ENCODE results near the gene PTPN18. TPM values are rescaled to one million over a fixed set of nuclear protein-coding genes. Genes with fewer than 3 reads are reported as not detected.

Gene PTPN18
- total RNA-seq, 2 donors from 2014 or later: 53.2 to 102 TPM

DNA sequence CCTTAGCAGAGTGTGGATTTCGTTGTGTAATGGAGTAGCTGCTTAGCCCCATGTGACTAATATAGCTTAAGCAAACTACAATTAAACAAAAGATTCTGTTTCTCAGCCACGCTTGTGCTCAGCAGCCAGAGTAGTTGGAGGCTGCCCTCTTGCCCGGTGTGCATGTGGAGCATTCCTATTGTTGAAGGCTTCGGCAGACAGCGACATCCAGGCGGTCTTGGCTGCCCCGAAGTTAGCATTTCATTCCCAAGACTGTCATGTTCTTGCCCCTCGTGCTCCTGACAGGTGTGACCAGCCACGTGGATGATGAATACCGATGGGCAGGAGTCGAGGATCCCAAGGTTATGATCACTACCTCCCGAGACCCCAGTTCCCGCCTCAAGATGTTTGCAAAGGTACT lies 10.8 kb upstream of the PTPN18 start:
- no peak overlapping the region for H3K4me3 Mint-ChIP-seq
- DNase-seq (no peak), ATAC-seq (no peak)
- H3K4me1 Mint-ChIP-seq: peaks cover 28% of the 10 kb centered on the region
- peak overlapping the region; percentile 63 for H3K27ac Mint-ChIP-seq
- no peaks in the 10 kb centered on the region for H3K27me3 Mint-ChIP-seq
- peaks cover 9% of the 10 kb centered on the region for H3K36me3 Mint-ChIP-seq (ENCODE audit: low read depth)
- no peaks in the 10 kb centered on the region for H3K9me3 ChIP-seq (ENCODE audit: control insufficient read depth, low read length, poor library complexity, severe bottlenecking)

DNA sequence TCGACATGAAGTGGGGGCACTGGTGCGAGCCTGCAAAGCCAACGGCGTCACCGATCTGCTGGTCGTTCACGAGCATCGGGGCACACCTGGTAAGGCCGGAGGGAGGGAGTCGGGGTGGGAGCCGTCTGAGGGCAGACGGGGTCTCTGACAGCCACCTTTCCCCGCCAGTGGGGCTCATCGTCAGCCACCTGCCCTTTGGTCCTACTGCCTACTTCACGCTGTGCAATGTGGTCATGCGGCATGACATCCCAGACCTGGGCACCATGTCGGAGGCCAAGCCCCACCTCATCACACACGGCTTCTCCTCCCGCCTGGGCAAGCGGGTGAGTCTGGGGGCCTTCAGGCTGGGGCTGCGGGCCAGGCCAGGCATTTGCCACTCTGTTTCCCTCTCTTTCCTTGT lies 10.2 kb upstream of the PTPN18 start:
- Mint-ChIP-seq H3K4me1 (peaks cover 23% of the 10 kb centered on the region), H3K36me3 (ENCODE audit: low read depth) (peaks cover 9% of the 10 kb centered on the region), H3K4me3 (no peak overlapping the region), H3K27ac (no peak overlapping the region), H3K27me3 (no peaks in the 10 kb centered on the region)
- H3K9me3 ChIP-seq (ENCODE audit: control insufficient read depth, low read length, poor library complexity, severe bottlenecking): no peaks in the 10 kb centered on the region
- ATAC-seq (no peak), DNase-seq (no peak)

DNA sequence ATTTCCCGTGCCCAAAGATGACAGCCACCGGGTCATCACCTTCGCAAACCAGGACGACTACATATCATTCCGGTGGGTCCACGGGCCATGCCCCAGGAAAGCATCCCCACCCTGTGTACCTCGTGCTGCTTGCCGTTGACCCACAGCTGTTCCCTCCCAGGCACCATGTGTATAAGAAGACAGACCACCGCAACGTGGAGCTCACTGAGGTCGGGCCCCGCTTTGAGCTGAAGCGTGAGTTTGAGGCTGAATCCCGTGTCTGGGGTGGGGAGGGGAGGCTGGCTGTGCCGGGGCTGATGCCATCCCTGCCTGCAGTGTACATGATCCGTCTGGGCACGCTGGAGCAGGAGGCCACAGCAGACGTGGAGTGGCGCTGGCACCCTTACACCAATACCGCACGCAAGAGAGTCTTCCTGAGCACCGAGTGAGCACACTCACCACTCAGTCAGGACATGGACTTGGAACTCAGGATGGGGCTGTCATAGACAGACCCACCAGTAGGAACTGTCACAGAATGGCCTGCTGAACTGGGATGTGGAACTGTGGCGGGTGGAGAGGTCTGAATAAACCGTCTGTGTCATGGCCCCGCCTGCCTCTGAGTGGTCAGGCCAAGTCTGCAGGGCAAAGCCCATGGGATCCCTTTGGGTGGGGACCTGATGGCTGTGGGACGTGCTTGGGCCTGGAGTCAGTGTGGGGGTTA lies 9.7 kb upstream of the PTPN18 start:
- H3K36me3 Mint-ChIP-seq (ENCODE audit: low read depth): peaks cover 9% of the 10 kb centered on the region
- H3K4me1 Mint-ChIP-seq: peaks cover 21% of the 10 kb centered on the region
- no peak for DNase-seq
- H3K9me3 ChIP-seq (ENCODE audit: control insufficient read depth, low read length, poor library complexity, severe bottlenecking): no peaks in the 10 kb centered on the region
- no peaks in the 10 kb centered on the region for H3K27me3 Mint-ChIP-seq
- ATAC-seq: no peak
- H3K4me3 Mint-ChIP-seq: no peak overlapping the region
- H3K27ac Mint-ChIP-seq: no peak overlapping the region

DNA sequence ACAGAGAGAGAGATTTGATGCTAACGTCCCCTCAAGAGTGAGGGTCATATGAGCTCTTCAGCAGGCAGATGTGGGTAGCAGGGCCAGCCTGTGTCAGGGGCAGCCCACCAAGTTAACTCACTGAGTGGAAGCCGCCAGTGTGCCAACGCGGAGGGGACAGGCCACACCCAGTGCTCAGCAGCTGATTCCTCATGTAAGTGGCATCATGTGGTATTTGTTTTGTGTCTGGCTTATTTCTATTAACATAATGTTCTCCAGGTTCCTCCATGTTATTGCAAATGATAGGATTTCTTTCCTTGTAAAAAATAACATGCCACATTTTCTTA lies 9.2 kb upstream of the PTPN18 start:
- no peak overlapping the region for H3K27ac Mint-ChIP-seq
- H3K9me3 ChIP-seq (ENCODE audit: control insufficient read depth, low read length, poor library complexity, severe bottlenecking): no peaks in the 10 kb centered on the region
- no peak overlapping the region for H3K4me3 Mint-ChIP-seq
- H3K27me3 Mint-ChIP-seq: no peaks in the 10 kb centered on the region
- ATAC-seq (no peak), DNase-seq (no peak)
- H3K36me3 Mint-ChIP-seq (ENCODE audit: low read depth): peaks cover 9% of the 10 kb centered on the region
- H3K4me1 Mint-ChIP-seq: peaks cover 17% of the 10 kb centered on the region

DNA sequence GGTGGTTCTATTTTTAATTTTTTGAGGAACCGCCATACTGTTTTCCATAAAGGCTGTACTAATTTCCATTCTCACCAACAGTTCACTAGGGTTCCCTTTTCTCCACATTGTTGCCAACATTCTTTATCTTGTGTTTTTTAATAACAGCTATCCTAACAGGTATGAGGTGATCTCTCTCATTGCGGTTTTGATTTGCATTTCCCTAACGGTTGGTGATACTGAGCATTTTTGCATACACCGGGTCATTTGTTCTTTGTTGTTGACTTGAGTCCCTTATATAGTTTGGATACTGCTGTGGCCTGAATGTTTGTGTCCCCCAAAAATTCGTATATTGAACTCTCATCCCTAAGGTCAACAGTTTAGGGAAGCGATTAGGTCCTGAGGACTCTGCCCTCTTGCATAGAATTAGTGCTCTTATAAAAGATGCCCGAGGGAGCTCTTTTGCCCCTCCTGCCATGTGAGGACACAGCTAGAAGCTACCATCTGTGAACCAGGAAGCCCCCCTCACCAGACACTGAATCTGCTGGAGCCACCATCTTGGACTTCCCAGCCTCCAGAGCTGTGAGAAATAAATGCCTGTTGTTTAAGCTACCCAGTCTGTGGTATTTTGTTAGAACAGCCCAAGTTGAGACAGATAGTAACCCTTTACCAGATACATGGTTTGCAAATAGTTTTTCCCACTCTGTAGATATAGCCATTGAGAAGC lies 8.5 kb upstream of the PTPN18 start:
- H3K4me3 Mint-ChIP-seq: no peak overlapping the region
- H3K9me3 ChIP-seq (ENCODE audit: control insufficient read depth, low read length, poor library complexity, severe bottlenecking): no peaks in the 10 kb centered on the region
- peak overlapping the region; percentile 59 for H3K27ac Mint-ChIP-seq
- ATAC-seq: no peak
- no peaks in the 10 kb centered on the region for H3K27me3 Mint-ChIP-seq
- H3K36me3 Mint-ChIP-seq (ENCODE audit: low read depth): peaks cover 9% of the 10 kb centered on the region
- no peak for DNase-seq
- H3K4me1 Mint-ChIP-seq: peaks cover 11% of the 10 kb centered on the region

DNA sequence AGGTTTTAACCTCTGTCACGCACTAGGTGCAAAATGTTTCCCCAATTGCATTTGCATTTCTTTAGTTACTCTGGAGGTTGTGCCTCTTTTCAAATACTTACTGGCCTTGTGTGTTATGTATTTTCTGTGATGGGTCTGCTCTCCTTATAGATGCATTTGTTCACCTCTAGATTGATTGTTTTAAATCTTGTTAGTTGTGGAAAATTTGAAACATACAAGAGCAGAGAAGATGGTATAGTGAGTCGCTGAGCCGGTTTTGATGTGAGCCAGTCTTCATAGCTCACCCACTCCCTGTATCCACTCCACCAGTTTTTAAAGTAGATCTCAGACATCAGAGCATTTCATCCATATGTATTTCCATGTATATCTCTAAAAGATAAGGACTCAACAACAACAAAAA lies 6.7 kb upstream of the PTPN18 start:
- DNase-seq (no peak), ATAC-seq (no peak)
- no peaks in the 10 kb centered on the region for H3K9me3 ChIP-seq (ENCODE audit: control insufficient read depth, low read length, poor library complexity, severe bottlenecking)
- no peaks in the 10 kb centered on the region for H3K27me3 Mint-ChIP-seq
- H3K4me1 Mint-ChIP-seq: peaks cover 5% of the 10 kb centered on the region
- no peak overlapping the region for H3K27ac Mint-ChIP-seq
- H3K36me3 Mint-ChIP-seq (ENCODE audit: low read depth): peaks cover 9% of the 10 kb centered on the region
- no peak overlapping the region for H3K4me3 Mint-ChIP-seq

DNA sequence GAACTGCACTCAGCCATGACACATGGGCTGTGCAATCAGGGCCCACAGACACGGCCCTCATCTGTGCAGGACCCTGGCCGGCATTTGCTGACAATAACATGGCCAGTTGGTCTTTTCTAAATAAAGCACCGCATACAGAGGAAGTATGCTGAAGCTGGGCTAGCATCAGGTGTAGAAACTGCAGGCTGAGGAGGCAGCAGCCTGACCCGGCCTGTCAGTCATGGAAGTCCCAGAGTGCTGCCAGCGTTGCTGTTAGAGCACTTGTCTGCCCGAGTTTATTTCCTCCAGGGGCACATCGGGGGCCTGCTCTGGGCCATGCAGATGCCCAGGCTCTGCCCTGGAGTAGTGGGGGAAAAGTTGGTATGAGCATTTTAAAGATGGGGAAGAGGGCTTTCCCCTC lies 4.1 kb upstream of the PTPN18 start:
- no peaks in the 10 kb centered on the region for H3K9me3 ChIP-seq (ENCODE audit: control insufficient read depth, low read length, poor library complexity, severe bottlenecking)
- Mint-ChIP-seq H3K4me1 (peaks cover 8% of the 10 kb centered on the region), H3K27ac (no peak overlapping the region), H3K27me3 (no peaks in the 10 kb centered on the region), H3K4me3 (no peak overlapping the region), H3K36me3 (ENCODE audit: low read depth) (peaks cover 2% of the 10 kb centered on the region)
- DNase-seq (no peak), ATAC-seq (no peak)

DNA sequence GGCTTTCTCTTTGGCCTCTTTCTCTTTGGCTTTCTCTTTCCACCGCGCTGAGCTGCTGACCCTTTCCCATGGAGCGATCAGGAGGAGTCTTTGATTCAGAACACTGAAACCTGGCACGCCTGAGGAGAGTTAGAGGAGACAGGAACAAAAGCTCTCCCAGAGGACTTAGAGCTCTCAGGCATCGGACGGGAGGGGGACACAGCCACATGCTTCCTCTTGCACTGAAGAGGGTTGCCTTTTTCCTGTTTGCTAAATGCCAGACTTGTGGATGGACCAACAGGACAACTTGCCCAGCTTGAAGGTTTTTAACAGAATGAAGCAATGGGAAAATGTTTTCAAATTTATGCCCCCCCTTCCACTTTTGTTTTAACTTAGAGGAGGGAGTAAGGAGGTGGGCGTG lies 3.6 kb upstream of the PTPN18 start:
- Mint-ChIP-seq H3K36me3 (ENCODE audit: low read depth) (peaks cover 1% of the 10 kb centered on the region), H3K4me1 (peaks cover 8% of the 10 kb centered on the region), H3K4me3 (no peak overlapping the region), H3K27me3 (no peaks in the 10 kb centered on the region), H3K27ac (no peak overlapping the region)
- DNase-seq (no peak), ATAC-seq (no peak)
- no peaks in the 10 kb centered on the region for H3K9me3 ChIP-seq (ENCODE audit: control insufficient read depth, low read length, poor library complexity, severe bottlenecking)

DNA sequence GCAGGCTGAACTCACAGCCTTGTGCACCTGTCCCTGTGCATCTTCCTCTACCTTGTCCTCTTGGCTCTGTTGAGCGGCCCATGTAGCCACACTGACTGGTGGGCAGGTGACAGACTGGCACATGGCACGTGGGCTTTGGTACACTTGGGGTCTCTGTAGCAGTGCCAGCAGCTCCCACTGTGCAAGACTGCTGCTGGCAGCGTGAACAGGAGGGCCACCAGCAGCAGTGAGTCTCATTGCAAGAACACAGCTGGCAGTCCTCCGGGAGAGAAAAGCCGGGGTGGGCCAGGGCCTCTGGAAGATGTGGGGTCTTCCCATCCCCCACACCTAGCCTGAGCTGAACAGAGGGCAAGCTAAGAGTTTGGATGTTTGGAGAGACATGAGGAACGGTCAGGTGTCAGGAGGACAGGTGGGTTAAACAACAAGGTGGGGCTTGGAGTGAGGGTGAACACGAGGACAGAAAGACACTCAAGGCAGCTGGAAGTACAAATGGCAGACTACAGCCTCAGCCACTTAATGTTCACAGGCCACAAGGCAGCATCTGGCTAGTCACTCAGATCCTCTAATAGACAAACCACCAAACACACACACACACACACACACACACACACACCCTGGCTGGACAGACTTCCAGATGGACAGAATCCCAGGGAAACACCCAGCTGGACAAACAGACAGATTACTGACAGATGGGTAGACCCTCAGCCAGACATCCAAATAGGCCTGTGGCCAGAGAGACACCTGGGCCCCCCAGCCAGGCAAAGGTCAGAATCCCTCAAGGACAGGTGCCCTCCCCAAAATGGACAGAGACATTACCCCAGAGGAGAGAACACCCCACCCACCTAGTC lies 2.3 kb upstream of the PTPN18 start:
- H3K9me3 ChIP-seq (ENCODE audit: control insufficient read depth, low read length, poor library complexity, severe bottlenecking): no peaks in the 10 kb centered on the region
- ATAC-seq: no peak
- Mint-ChIP-seq H3K36me3 (ENCODE audit: low read depth) (no peaks in the 10 kb centered on the region), H3K27me3 (no peaks in the 10 kb centered on the region), H3K4me3 (peak overlapping the region; percentile 86), H3K27ac (no peak overlapping the region), H3K4me1 (peaks cover 8% of the 10 kb centered on the region)
- DNase-seq: no peak

DNA sequence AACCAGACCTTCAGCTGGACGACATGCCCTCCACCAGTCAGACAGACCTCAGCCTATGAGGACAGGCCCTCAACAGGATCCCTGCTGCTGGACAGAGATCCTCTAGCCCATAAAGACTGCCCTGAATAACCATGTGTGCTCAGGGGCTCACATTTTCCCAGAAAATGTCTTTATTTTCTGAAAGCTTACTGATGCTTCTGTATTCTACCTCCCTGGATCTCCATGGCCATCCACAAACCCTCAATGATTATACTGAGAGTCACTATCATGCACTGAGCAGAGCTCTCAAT lies 1.8 kb upstream of the PTPN18 start:
- peaks cover 8% of the 10 kb centered on the region for H3K4me1 Mint-ChIP-seq

DNA sequence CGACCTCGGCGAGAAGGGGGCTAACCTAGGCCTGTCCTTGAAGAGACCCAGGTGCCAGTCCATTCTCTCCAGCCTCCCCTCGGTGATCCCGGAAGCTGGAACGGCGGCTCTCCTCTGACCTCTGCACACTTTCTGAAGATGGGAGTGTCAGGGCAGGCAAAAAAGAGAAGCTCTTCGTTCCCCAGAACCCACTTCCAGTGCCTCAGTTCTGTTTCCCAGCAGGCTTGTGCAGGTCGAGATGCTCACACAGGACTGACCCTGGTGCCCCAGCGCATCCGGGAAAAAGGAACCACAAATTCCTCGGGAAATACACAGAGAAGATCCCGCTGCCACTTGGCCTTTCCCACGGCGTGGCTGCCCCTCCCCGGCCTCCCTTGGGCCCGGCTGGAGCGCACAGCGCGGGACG lies 681 bp upstream of the PTPN18 start:
- peak overlapping the region; percentile 86 for H3K4me3 Mint-ChIP-seq
- H3K4me1 Mint-ChIP-seq: peaks cover 8% of the 10 kb centered on the region
- ATAC-seq (no peak), DNase-seq (no peak)
- no peak overlapping the region for H3K27ac Mint-ChIP-seq
- H3K27me3 Mint-ChIP-seq: no peaks in the 10 kb centered on the region
- H3K9me3 ChIP-seq (ENCODE audit: control insufficient read depth, low read length, poor library complexity, severe bottlenecking): no peaks in the 10 kb centered on the region
- no peaks in the 10 kb centered on the region for H3K36me3 Mint-ChIP-seq (ENCODE audit: low read depth)

More for the DNA sequence above, 1.8 kb upstream of the PTPN18 start:
- no peaks in the 10 kb centered on the region for H3K36me3 Mint-ChIP-seq (ENCODE audit: low read depth)
- H3K27me3 Mint-ChIP-seq: no peaks in the 10 kb centered on the region
- ATAC-seq (no peak), DNase-seq (no peak)
- no peak overlapping the region for H3K27ac Mint-ChIP-seq
- peak overlapping the region; percentile 86 for H3K4me3 Mint-ChIP-seq
- no peaks in the 10 kb centered on the region for H3K9me3 ChIP-seq (ENCODE audit: control insufficient read depth, low read length, poor library complexity, severe bottlenecking)

DNA sequence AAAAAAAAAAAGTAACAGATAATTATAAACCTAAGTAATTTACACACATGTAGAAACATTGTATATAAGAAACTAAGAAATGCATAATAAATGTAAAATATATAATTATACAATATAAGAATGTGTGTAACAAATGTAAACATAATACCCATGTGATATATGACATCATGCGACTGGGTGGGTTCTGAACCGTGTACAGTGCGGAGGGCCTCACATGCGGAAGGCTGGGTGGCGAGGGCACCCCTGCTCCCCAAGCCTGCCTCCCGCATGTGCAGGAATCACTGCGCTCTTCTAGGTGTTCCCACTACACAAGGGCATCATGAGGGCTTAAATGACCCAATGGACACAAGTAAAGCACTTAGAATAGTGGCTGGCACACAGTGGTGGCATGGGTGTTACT lies 2.0 kb downstream of the PTPN18 start:
- ATAC-seq (no peak), DNase-seq (no peak)
- peaks cover 8% of the 10 kb centered on the region for H3K4me1 Mint-ChIP-seq
- H3K27me3 Mint-ChIP-seq: no peaks in the 10 kb centered on the region
- no peaks in the 10 kb centered on the region for H3K9me3 ChIP-seq (ENCODE audit: control insufficient read depth, low read length, poor library complexity, severe bottlenecking)
- no peak overlapping the region for H3K27ac Mint-ChIP-seq
- H3K4me3 Mint-ChIP-seq: no peak overlapping the region
- no peaks in the 10 kb centered on the region for H3K36me3 Mint-ChIP-seq (ENCODE audit: low read depth)

DNA sequence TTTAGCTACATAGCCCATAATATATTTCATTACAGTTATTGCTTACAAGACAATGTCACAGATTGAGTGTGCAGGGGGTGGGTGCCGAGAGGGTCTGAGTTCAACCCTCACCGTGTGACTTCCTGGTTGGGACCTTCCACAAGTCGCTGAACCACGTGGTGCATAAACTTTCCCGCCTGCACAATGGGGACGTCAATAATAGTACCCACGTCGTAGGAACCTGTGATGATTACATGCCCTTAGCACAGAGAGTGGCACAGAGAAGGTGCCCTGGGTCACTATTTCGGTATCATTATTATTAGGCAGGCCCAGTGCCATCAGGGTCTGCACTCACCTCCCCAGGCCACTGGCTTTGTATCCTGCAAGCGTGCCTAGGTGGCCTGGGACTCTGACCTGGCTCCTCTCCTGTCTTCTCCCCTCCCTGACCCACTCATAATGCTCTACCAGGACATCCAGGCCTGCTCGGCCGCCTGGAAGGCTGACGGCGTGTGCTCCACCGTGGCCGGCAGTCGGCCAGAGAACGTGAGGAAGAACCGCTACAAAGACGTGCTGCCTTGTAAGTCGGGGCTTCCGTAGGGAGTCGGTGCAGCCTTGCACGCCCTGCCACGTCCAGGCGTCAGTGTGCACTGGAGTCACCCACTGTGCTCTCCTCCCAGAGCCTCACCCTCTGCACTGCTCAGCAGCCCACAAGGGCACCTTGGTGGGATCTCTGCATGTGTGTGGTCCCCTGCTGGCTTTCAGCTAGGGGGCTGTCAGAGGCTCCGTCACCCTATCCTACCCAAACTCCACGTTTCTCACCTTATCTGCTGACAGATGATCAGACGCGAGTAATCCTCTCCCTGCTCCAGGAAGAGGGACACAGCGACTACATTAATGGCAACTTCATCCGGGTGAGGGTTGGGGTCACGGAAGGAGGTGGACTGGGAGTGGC lies 2.8 kb downstream of the PTPN18 start:
- Mint-ChIP-seq H3K4me1 (peaks cover 8% of the 10 kb centered on the region), H3K27ac (no peak overlapping the region), H3K27me3 (no peaks in the 10 kb centered on the region), H3K36me3 (ENCODE audit: low read depth) (no peaks in the 10 kb centered on the region), H3K4me3 (no peak overlapping the region)
- ATAC-seq (no peak), DNase-seq (no peak)
- no peaks in the 10 kb centered on the region for H3K9me3 ChIP-seq (ENCODE audit: control insufficient read depth, low read length, poor library complexity, severe bottlenecking)

All from T-helper 17 cell (primary cell).